Osteoblast (primary cell): ENCODE results near the gene LIN9. TPM values are rescaled to one million over a fixed set of nuclear protein-coding genes. Genes with fewer than 3 reads are reported as not detected.
A peak's percentile ranks its signal among the peaks of the same experiment; 100 is the strongest.

Source experiments
- DNase-seq: peaks from one replicate; pipeline ENCODE4 v3.0.0; 2011; ENCODE audit warnings: low spot score, mixed read lengths; ENCODE audit not compliant: insufficient read length; ENCODE audit errors: missing footprints
- H2AFZ ChIP-seq: 2 replicates; pipeline ENCODE4 v1.6.0; 2011; ENCODE audit warnings: mild to moderate bottlenecking, low read length
- H3K27ac ChIP-seq: 2 replicates; pipeline ENCODE4 v1.5.1; 2011; ENCODE audit warnings: mild to moderate bottlenecking, low read depth, low read length, moderate library complexity
- H3K27me3 ChIP-seq: 2 replicates; pipeline ENCODE4 v1.6.0; 2012; ENCODE audit warnings: mild to moderate bottlenecking, control low read depth, inconsistent platforms, low read length, moderate library complexity; ENCODE audit not compliant: insufficient read depth
- H3K36me3 ChIP-seq: 2 replicates; pipeline ENCODE4 v1.5.1; 2011; ENCODE audit warnings: mild to moderate bottlenecking, low read length, control low read depth, moderate library complexity; ENCODE audit not compliant: insufficient read depth
- H3K4me1 ChIP-seq: 2 replicates; pipeline ENCODE4 v1.5.1; 2011; ENCODE audit warnings: mild to moderate bottlenecking, low read length, control low read depth, moderate library complexity; ENCODE audit not compliant: insufficient read depth
- H3K4me2 ChIP-seq: 2 replicates; pipeline ENCODE4 v1.6.0; 2011; ENCODE audit warnings: mild to moderate bottlenecking, low read length; ENCODE audit not compliant: insufficient read depth
- H3K4me3 ChIP-seq: fragments of 200-600 bp; sonication (generic); 3 replicates; pipeline ENCODE4 v1.5.1; 2012; ENCODE audit warnings: mild to moderate bottlenecking, low read length, inconsistent platforms; ENCODE audit not compliant: insufficient read depth
- H3K79me2 ChIP-seq: 2 replicates; pipeline ENCODE4 v1.6.0; 2012; ENCODE audit warnings: mild to moderate bottlenecking, low read length, control low read depth, inconsistent platforms; ENCODE audit not compliant: insufficient read depth
- H3K9me3 ChIP-seq: 2 replicates; pipeline ENCODE4 v1.5.1; 2011; ENCODE audit warnings: low read depth, low read length, control low read depth
- H4K20me1 ChIP-seq: 2 replicates; pipeline ENCODE4 v1.6.0; 2012; ENCODE audit warnings: mild to moderate bottlenecking, low read length, control low read depth; ENCODE audit not compliant: insufficient read depth
- CTCF ChIP-seq: IDR thresholded peaks from 2 replicates; pipeline ENCODE4 v1.5.1; 2011; ENCODE audit warnings: mild to moderate bottlenecking, low read depth, low read length, moderate library complexity; ENCODE audit errors: extremely low read depth
- total RNA-seq: library from RNA; depleted of rRNA; stranded (reverse); fragments of >200 nt; gene quantifications from 2 replicates; pipeline ENCODE4 v1.2.3, GENCODE V29; 2012

The LIN9 gene
- total RNA-seq, 1 donor: 2.5 TPM

- DNase-seq: no peak
These were observed 107.9 kb downstream of the LIN9 start for GRCh38 chr1:226201029-226201593.

GRCh38 chr1:226199971-226200370 lies 109.0 kb downstream of the LIN9 start:
- Histone ChIP-seq H3K4me1 (no peaks in the 10 kb centered on the region), H3K36me3 (no peaks in the 10 kb centered on the region)
- TF ChIP-seq CTCF: no peak

More at GRCh38 chr1:226201029-226201593, 107.9 kb downstream of the LIN9 start:
- H4K20me1 ChIP-seq: no peaks in the 10 kb centered on the region
- H3K4me3 ChIP-seq: no peak overlapping the region
- no peaks in the 10 kb centered on the region for H3K4me1 ChIP-seq
- no peaks in the 10 kb centered on the region for H3K79me2 ChIP-seq
- peaks cover 3% of the 10 kb centered on the region for H3K27me3 ChIP-seq
- H3K27ac ChIP-seq: no peak overlapping the region
- no peak overlapping the region for H3K4me2 ChIP-seq
- TF ChIP-seq CTCF: peak; percentile 57
- no peaks in the 10 kb centered on the region for H3K9me3 ChIP-seq
- no peaks in the 10 kb centered on the region for H3K36me3 ChIP-seq
- no peak overlapping the region for H2AFZ ChIP-seq

GRCh38 chr1:226195144-226195543 lies 113.8 kb downstream of the LIN9 start:
- H3K36me3 ChIP-seq: no peaks in the 10 kb centered on the region
- H2AFZ ChIP-seq: no peak overlapping the region
- no peak for TF ChIP-seq CTCF
- H3K4me3 ChIP-seq: no peak overlapping the region
- no peak for DNase-seq
- H3K4me1 ChIP-seq: no peaks in the 10 kb centered on the region
- H3K27ac ChIP-seq: no peak overlapping the region
- no peaks in the 10 kb centered on the region for H3K27me3 ChIP-seq
- no peaks in the 10 kb centered on the region for H3K79me2 ChIP-seq
- no peaks in the 10 kb centered on the region for H3K9me3 ChIP-seq
- H3K4me2 ChIP-seq: no peak overlapping the region
- H4K20me1 ChIP-seq: no peaks in the 10 kb centered on the region

More at GRCh38 chr1:226199971-226200370, 109.0 kb downstream of the LIN9 start:
- H3K4me3 ChIP-seq: no peak overlapping the region
- H3K4me2 ChIP-seq: no peak overlapping the region
- H3K27ac ChIP-seq: no peak overlapping the region
- no peaks in the 10 kb centered on the region for H3K79me2 ChIP-seq
- no peak overlapping the region for H2AFZ ChIP-seq
- DNase-seq: no peak
- peaks cover 3% of the 10 kb centered on the region for H3K27me3 ChIP-seq
- no peaks in the 10 kb centered on the region for H4K20me1 ChIP-seq
- H3K9me3 ChIP-seq: no peaks in the 10 kb centered on the region

GRCh38 chr1:226187380-226187779 lies 121.6 kb downstream of the LIN9 start:
- Histone ChIP-seq H3K4me3 (peak overlapping the region; percentile 96), H3K4me2 (peak overlapping the region; percentile 87), H3K4me1 (peaks cover 16% of the 10 kb centered on the region), H3K9me3 (no peaks in the 10 kb centered on the region), H4K20me1 (peaks cover 28% of the 10 kb centered on the region), H3K36me3 (peaks cover 3% of the 10 kb centered on the region), H2AFZ (peak overlapping the region; percentile 89), H3K79me2 (peaks cover 47% of the 10 kb centered on the region), H3K27me3 (no peaks in the 10 kb centered on the region), H3K27ac (peak overlapping the region; percentile 87)
- TF ChIP-seq CTCF: no peak
- DNase-seq: no peak
